Progenitor cell of endocrine pancreas (in vitro differentiated cells): ENCODE data around the gene TMEM121B. TPM values are rescaled to one million over a fixed set of nuclear protein-coding genes. Genes with fewer than 3 reads are reported as not detected.

Source experiments
- DNase-seq: peaks from one replicate; pipeline ENCODE4 v3.0.0; 2021; ENCODE audit warnings: low spot score; ENCODE audit not compliant: unreplicated experiment
- H3K27ac Mint-ChIP-seq: 2 replicates; pipeline ENCODE4 v1.8.0; 2021; ENCODE audit warnings: mild to moderate bottlenecking, moderate library complexity, mixed read lengths
- H3K27me3 Mint-ChIP-seq: 2 replicates; pipeline ENCODE4 v1.8.0; 2021; ENCODE audit warnings: mixed read lengths
- H3K36me3 Mint-ChIP-seq: 2 replicates; pipeline ENCODE4 v1.8.0; 2022; ENCODE audit warnings: mixed read lengths; ENCODE audit not compliant: insufficient read depth
- H3K4me1 Mint-ChIP-seq: 2 replicates; pipeline ENCODE4 v1.8.0; 2021; ENCODE audit warnings: low read depth, mixed read lengths
- H3K4me3 Mint-ChIP-seq: 2 replicates; pipeline ENCODE4 v1.8.0; 2021; ENCODE audit warnings: low read depth, mild to moderate bottlenecking, moderate library complexity, mixed read lengths
- H3K9me3 Mint-ChIP-seq: 2 replicates; pipeline ENCODE4 v1.8.0; 2021; ENCODE audit warnings: low read depth, mixed read lengths
- CTCF ChIP-seq: fragments of 200-600 bp; sonication (generic); IDR thresholded peaks from one replicate; pipeline ENCODE4 v1.5.0; 2021; ENCODE audit warnings: antibody characterized with exemption, mild to moderate bottlenecking; ENCODE audit not compliant: unreplicated experiment
- total RNA-seq: library from RNA; stranded (reverse); gene quantifications from 2 replicates; pipeline ENCODE4 v1.2.1, GENCODE V29; 2021

The TMEM121B gene
- total RNA-seq, 1 donor from 2014 or later, result 4.7 TPM

GRCh38 chr22:17097701-17098100, 23.5 kb downstream of the TMEM121B start:
- no peak overlapping the region for H3K27ac Mint-ChIP-seq
- H3K4me1 Mint-ChIP-seq, result no peaks in the 10 kb centered on the region
- no peaks in the 10 kb centered on the region for H3K27me3 Mint-ChIP-seq
- no peak overlapping the region for H3K4me3 Mint-ChIP-seq
- H3K36me3 Mint-ChIP-seq, result peaks cover 2% of the 10 kb centered on the region
- no peaks in the 10 kb centered on the region for H3K9me3 Mint-ChIP-seq
- DNase-seq, result no peak
- no peak for TF ChIP-seq CTCF

GRCh38 chr22:17097062-17097461, 24.1 kb downstream of the TMEM121B start:
- no peaks in the 10 kb centered on the region for H3K4me1 Mint-ChIP-seq
- peaks cover 2% of the 10 kb centered on the region for H3K36me3 Mint-ChIP-seq
- H3K27me3 Mint-ChIP-seq, result no peaks in the 10 kb centered on the region
- H3K27ac Mint-ChIP-seq, result no peak overlapping the region
- H3K4me3 Mint-ChIP-seq, result no peak overlapping the region
- DNase-seq, result no peak
- TF ChIP-seq CTCF, result no peak
- H3K9me3 Mint-ChIP-seq, result no peaks in the 10 kb centered on the region

- Mint-ChIP-seq H3K36me3 (peaks cover 2% of the 10 kb centered on the region), H3K9me3 (no peaks in the 10 kb centered on the region), H3K27ac (no peak overlapping the region), H3K4me3 (no peak overlapping the region), H3K27me3 (no peaks in the 10 kb centered on the region), H3K4me1 (no peaks in the 10 kb centered on the region)
- TF ChIP-seq CTCF, result no peak
- DNase-seq, result no peak
These were observed 25.1 kb downstream of the TMEM121B start for GRCh38 chr22:17096071-17096470.

GRCh38 chr22:17095538-17095937, 25.6 kb downstream of the TMEM121B start:
- peak; percentile 53 for TF ChIP-seq CTCF
- Mint-ChIP-seq H3K4me3 (no peak overlapping the region), H3K27ac (no peak overlapping the region), H3K36me3 (no peaks in the 10 kb centered on the region), H3K4me1 (no peaks in the 10 kb centered on the region), H3K27me3 (no peaks in the 10 kb centered on the region), H3K9me3 (no peaks in the 10 kb centered on the region)
- DNase-seq, result no peak

- H3K4me1 Mint-ChIP-seq, result no peaks in the 10 kb centered on the region
- H3K27ac Mint-ChIP-seq, result no peak overlapping the region
- no peaks in the 10 kb centered on the region for H3K36me3 Mint-ChIP-seq
- no peak for TF ChIP-seq CTCF
- DNase-seq, result no peak
- H3K4me3 Mint-ChIP-seq, result no peak overlapping the region
- H3K9me3 Mint-ChIP-seq, result no peaks in the 10 kb centered on the region
- H3K27me3 Mint-ChIP-seq, result no peaks in the 10 kb centered on the region
These were observed 28.1 kb downstream of the TMEM121B start for GRCh38 chr22:17093081-17093480.

GRCh38 chr22:17091851-17092250, 29.3 kb downstream of the TMEM121B start:
- no peak overlapping the region for H3K4me3 Mint-ChIP-seq
- H3K27me3 Mint-ChIP-seq, result peaks cover 8% of the 10 kb centered on the region
- no peak for DNase-seq
- no peak for TF ChIP-seq CTCF
- H3K4me1 Mint-ChIP-seq, result no peaks in the 10 kb centered on the region
- H3K9me3 Mint-ChIP-seq, result no peaks in the 10 kb centered on the region
- H3K36me3 Mint-ChIP-seq, result no peaks in the 10 kb centered on the region
- no peak overlapping the region for H3K27ac Mint-ChIP-seq
